AG04450 (cell line): Measurements from ENCODE around the gene CPE. TPM values are rescaled to one million over a fixed set of nuclear protein-coding genes. Genes with fewer than 3 reads are reported as not detected.

Source experiments
- CTCF ChIA-PET: fragments of 300-600, 350-600 bp; formaldehyde crosslinking; extraction: SDS; loops from one replicate; lab custom pipeline; 2022; ENCODE audit warnings: antibody characterized with exemption, inconsistent platforms; lab: Charles Lee
- POLR2A ChIA-PET: fragments of 350-600 bp; formaldehyde crosslinking; extraction: SDS; loops from one replicate; lab custom pipeline; 2021; ENCODE audit warnings: antibody characterized with exemption, inconsistent platforms; lab: Yijun Ruan, JAX
- DNase-seq: peaks from one replicate; pipeline ENCODE4 v3.0.0-alpha.2; 2011; ENCODE audit warnings: low read depth, low spot score
- H3K27ac ChIP-seq: one replicate; pipeline ENCODE4 v1.5.1; 2012; ENCODE audit warnings: low read depth, low read length, control low read depth
- H3K27me3 ChIP-seq: one replicate; pipeline ENCODE4 v1.6.0; 2012; ENCODE audit warnings: low read length; ENCODE audit not compliant: control insufficient read depth, insufficient read depth
- H3K4me3 ChIP-seq: 2 replicates; pipeline ENCODE4 v1.5.1; 2011; ENCODE audit warnings: mild to moderate bottlenecking, low read depth, low read length, control low read depth
- H3K9me3 ChIP-seq: 2 replicates; pipeline ENCODE4 v1.5.1; 2012; ENCODE audit warnings: low read length; ENCODE audit not compliant: control insufficient read depth, insufficient read depth
- CTCF ChIP-seq: IDR thresholded peaks from 2 replicates; pipeline ENCODE4 v1.5.1; 2011; ENCODE audit warnings: low read depth, low read length, control low read depth, inconsistent platforms
- polyA plus RNA-seq: library from polyadenylated mRNA; depleted of rRNA; stranded (reverse); fragments of >200 nt; gene quantifications from 2 replicates; pipeline ENCODE4 v1.2.3, GENCODE V29; 2011

CPE gene
- polyA plus RNA-seq, 1 experiment = 11.8 TPM

- TF ChIP-seq CTCF = no peak
- CTCF ChIA-PET = no interaction called here
- H3K27ac ChIP-seq = no peak overlapping the region
- no peak for DNase-seq
- no peak overlapping the region for H3K4me3 ChIP-seq
- H3K27me3 ChIP-seq = no peaks in the 10 kb centered on the region
- no peaks in the 10 kb centered on the region for H3K9me3 ChIP-seq
- POLR2A ChIA-PET = no interaction called here
Measured at GRCh38 chr4:165370530-165370929, 8.3 kb upstream of the CPE start.

DNA sequence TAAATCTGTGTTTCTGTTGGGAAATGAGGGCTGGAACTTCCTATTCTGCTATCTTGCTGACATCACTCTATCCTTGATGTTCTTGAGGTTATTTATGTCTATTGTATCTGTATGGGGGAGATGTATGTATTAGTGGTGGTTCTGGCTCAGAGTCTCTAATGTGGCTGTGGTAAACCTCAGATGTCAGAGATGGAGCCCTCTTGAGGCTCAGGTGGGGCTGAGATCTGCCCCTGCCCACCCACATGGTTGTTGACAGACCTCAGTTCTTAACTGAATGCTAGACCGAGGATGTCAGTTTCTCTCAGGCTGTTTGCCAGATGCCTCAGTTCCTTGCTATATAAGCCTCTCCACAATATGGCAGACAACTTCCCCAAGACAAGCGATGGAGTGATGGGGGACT is 3.3 kb upstream of the CPE start:
- no peak for DNase-seq
- ChIA-PET POLR2A (no interaction called here), CTCF (interaction anchor here (1.5 kb wide), 1 partner anchor 21 kb away, joined by 4 read pairs; no protein-coding TSS in a partner anchor)
- TF ChIP-seq CTCF = no peak
- H3K27me3 ChIP-seq = peaks cover 7% of the 10 kb centered on the region
- no peaks in the 10 kb centered on the region for H3K9me3 ChIP-seq
- H3K4me3 ChIP-seq = no peak overlapping the region
- no peak overlapping the region for H3K27ac ChIP-seq

GRCh38 chr4:165378398-165378744 is 437 bp upstream of the CPE start:
- POLR2A ChIA-PET = no interaction called here
- H3K9me3 ChIP-seq = no peaks in the 10 kb centered on the region
- no peak for DNase-seq
- no peak overlapping the region for H3K27ac ChIP-seq
- TF ChIP-seq CTCF = no peak
- peaks cover 8% of the 10 kb centered on the region for H3K27me3 ChIP-seq
- H3K4me3 ChIP-seq = peak overlapping the region; percentile 58
- CTCF ChIA-PET = interaction anchor here (0.8 to 1.6 kb wide), 6 partner anchors 21 to 265 kb away, joined by 3 to 8 read pairs (median 4); partner anchors contain the start of gene MSMO1

DNA sequence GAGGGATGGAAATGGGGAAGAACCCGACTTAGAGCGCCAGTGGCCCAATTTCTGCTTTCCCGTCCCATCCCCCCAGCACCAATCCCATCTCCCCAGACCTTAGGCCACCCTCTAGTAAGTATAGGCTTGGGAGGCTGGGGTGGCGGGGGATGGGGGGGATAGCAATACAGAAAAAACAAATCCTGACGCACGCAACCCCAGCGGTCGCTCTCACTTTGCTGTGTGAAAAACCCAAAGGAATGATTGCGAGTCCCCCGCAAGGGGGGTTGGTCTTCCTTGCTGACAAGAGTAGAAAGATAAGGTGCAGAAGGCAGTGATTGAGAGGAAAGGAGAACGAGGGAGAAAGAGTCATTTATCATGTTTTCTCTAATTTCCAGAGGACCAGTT is 863 bp downstream of the CPE start:
- TF ChIP-seq CTCF = no peak

GRCh38 chr4:165380805-165381204 is 2.0 kb downstream of the CPE start:
- CTCF ChIA-PET = no interaction called here
- Histone ChIP-seq H3K9me3 (no peaks in the 10 kb centered on the region), H3K4me3 (no peak overlapping the region), H3K27me3 (peaks cover 8% of the 10 kb centered on the region), H3K27ac (no peak overlapping the region)
- no peak for TF ChIP-seq CTCF
- DNase-seq = no peak
- POLR2A ChIA-PET = no interaction called here

More for the DNA sequence above, 863 bp downstream of the CPE start:
- peaks cover 8% of the 10 kb centered on the region for H3K27me3 ChIP-seq
- H3K27ac ChIP-seq = no peak overlapping the region
- no peak for DNase-seq
- H3K9me3 ChIP-seq = no peaks in the 10 kb centered on the region
- POLR2A ChIA-PET = no interaction called here
- 0 out of 2 replicates have a peak overlapping the region, but pooled peaks have one; percentile 58 for H3K4me3 ChIP-seq
- CTCF ChIA-PET = interaction anchor here (0.6 to 1.6 kb wide), 3 partner anchors 52 to 249 kb away, joined by 3 to 8 read pairs (median 6); partner anchors contain the start of gene MSMO1
